ENCODE results near the gene MTOR.

GRCh38 chr1:11072216-11072917 is 190.0 kb downstream of the MTOR start:
- TF ChIP-seq, protein P1, sequence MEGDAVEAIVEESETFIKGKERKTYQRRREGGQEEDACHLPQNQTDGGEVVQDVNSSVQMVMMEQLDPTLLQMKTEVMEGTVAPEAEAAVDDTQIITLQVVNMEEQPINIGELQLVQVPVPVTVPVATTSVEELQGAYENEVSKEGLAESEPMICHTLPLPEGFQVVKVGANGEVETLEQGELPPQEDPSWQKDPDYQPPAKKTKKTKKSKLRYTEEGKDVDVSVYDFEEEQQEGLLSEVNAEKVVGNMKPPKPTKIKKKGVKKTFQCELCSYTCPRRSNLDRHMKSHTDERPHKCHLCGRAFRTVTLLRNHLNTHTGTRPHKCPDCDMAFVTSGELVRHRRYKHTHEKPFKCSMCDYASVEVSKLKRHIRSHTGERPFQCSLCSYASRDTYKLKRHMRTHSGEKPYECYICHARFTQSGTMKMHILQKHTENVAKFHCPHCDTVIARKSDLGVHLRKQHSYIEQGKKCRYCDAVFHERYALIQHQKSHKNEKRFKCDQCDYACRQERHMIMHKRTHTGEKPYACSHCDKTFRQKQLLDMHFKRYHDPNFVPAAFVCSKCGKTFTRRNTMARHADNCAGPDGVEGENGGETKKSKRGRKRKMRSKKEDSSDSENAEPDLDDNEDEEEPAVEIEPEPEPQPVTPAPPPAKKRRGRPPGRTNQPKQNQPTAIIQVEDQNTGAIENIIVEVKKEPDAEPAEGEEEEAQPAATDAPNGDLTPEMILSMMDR (IDR thresholded peaks at IDR 0.05): no peak
- TF ChIP-seq POLR2A (IDR thresholded peaks at IDR 0.05): no peak

All from thyroid gland (tissue), 4 donors.